HG03280 (cell line): ENCODE data around the gene S100PBP.

Experiments used
- ATAC-seq: cut with Tn5 transposase; IDR thresholded peaks from one replicate; pipeline ENCODE4 v1.9.1; 2021; ENCODE audit warnings: mild to moderate bottlenecking, moderate library complexity; ENCODE audit not compliant: unreplicated experiment

Gene S100PBP

DNA sequence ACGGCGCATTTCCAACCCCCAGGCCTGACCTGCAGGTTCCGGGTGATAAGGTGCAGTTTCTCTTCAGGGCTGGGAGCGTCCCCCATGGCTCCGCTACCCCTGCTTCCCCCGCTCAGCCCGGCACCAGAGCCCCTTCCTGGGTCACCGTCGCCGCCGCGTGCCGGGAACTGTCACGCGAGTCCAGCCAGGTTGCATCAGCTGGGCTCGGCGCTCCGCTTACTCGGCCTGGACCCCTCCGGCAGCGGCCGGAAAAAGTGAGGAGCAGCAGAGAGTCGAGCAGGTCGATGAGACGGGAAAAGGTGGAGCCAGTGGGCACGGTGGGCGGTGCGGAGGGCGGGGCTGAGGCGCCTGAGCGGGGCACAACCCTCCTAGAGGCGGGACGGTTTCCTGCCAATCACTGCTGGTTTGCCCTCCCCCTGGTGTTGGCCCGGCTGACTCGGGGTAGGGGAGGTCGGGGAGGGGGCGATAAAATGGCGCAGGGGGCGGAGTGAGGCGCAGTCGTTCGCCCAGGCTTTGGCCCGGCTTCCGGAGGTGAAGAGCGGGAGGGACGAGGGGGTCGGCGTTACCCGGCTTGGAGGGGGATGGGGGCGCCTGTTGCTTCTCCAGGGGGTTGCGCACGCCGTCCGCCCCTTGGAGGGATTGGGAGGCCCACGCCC is at the start of gene S100PBP, which contains the start of gene YARS1:
S100PBP (plus strand) TSS at position 495 of the 656 bp plus-strand sequence. CDS start 8,447 bp downstream, outside the sequence.
YARS1 (minus strand) TSS at position 200 of the 656 bp plus-strand sequence; CDS start at position 86, 114 bp downstream.
- peak; percentile 90 for ATAC-seq

DNA sequence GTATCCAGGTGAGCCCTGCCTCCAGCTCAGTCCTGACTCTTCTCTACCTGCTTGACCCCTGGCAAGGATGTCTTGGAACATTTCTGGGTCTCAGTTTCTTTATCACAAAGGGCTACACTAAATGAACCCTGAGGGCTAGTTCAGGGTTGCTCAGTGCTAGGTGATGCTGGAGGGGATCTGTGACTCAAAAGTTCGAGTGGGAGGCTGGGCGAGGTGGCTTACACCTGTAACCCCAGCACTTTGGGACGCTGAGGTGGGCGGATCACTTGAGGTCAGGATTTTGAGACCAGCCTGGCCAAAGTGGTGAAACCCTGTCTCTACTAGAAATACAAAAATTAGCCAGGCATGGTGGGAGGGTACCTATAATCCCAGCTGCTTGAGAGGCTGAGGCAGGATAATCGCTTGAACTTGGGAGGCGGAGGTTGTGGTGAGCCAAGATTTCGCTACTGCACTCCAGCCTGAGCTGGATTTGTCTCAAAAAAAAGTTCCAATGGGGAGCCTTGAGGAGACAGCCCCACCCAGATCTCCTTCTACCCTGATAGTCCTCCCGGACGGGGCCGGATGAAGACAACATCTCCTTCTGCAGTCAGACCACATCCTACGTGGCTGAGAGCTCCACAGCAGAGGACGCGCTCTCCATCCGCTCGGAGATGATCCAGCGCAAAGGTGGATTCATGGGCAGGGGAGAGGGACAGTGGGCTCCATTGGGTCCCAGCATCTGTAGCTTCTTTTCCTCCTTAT is 49.2 kb upstream of the S100PBP start:
- ATAC-seq = no peak

DNA sequence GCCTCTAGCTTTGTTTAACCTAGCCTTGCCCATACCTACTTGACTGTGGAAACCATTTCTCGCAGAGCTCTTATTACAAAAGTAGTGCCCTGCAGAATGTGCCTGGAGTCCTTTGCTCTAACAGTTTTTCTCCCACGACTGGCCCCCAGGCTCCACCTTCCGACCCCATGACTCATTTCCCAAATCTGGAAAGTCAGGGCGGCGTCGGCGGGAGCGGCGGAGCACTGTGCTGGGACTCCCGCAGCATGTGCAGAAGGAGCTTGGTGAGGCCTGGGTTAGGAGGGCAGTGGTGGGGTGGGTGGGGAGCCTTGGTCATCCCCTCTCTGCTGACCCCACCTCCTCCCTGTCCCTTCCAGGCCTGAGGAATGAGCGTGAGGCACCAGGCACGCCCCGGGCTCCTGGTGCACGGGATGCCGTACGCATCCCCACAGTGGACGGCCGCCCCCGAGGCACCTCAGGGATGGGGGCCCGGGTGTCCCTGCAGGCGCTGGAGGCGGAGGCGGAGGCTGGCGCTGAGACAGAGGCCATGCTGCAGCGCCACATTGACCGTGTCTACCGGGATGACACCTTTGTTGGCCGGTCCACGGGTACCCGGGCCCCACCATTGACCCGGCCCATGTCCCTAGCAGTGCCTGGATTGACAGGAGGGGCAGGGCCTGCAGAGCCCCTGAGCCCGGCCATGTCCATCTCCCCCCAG is 47.8 kb upstream of the S100PBP start:
- ATAC-seq = no peak

DNA sequence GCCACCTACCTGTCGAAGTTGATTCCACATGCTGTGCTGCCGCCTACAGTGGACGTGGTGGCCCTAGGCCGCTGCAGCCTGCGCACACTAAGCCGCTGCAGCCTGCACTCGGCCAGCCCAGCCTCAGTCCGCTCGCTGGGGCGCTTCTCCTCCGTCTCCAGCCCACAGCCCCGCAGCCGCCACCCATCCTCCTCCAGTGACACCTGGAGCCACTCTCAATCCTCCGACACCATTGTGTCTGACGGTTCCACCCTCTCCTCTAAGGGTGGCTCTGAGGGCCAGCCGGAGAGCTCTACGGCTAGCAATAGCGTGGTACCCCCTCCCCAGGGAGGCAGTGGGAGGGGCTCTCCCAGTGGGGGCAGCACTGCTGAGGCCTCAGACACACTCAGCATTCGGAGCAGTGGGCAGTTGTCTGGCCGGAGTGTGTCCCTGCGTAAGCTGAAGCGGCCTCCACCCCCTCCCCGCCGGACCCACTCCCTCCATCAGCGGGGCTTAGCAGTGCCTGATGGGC is 47.2 kb upstream of the S100PBP start:
- ATAC-seq = no peak

DNA sequence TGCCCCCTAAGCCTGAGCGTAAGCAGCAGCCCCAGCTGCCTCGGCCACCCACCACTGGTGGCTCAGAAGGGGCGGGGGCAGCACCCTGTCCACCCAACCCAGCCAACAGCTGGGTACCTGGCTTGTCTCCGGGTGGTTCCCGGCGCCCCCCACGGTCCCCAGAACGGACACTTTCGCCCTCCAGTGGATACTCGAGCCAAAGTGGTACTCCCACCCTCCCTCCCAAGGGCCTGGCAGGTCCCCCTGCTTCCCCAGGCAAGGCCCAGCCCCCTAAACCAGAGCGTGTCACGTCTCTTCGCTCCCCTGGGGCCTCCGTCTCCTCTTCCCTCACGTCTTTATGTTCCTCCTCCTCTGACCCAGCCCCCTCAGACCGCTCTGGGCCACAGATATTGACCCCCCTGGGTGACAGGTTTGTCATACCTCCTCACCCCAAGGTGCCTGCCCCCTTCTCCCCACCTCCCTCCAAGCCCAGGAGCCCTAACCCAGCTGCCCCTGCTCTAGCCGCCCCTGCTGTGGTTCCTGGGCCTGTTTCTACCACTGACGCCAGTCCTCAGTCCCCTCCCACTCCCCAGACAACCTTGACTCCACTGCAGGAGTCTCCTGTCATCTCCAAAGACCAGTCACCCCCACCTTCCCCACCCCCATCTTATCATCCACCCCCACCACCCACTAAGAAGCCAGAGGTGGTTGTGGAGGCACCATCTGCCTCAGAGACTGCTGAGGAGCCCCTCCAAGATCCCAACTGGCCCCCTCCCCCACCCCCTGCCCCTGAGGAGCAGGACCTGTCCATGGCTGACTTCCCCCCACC is 46.5 kb upstream of the S100PBP start:
- ATAC-seq = no peak

DNA sequence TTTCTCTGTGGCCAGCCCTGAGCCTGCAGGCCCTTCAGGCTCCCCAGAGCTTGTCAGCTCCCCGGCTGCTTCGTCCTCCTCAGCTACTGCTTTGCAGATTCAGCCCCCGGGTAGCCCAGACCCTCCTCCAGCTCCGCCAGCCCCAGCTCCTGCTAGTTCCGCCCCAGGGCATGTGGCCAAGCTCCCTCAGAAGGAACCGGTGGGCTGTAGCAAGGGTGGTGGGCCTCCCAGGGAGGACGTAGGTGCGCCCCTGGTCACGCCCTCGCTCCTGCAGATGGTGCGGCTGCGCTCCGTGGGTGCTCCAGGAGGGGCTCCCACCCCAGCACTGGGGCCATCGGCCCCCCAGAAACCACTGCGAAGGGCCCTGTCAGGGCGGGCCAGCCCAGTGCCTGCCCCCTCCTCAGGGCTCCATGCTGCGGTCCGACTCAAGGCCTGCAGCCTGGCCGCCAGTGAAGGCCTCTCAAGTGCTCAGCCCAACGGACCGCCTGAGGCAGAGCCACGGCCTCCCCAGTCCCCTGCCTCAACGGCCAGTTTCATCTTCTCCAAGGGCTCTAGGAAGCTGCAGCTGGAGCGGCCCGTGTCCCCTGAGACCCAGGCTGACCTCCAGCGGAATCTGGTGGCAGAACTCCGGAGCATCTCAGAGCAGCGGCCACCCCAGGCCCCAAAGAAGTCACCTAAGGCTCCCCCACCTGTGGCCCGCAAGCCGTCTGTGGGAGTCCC is 45.7 kb upstream of the S100PBP start:
- no peak for ATAC-seq

DNA sequence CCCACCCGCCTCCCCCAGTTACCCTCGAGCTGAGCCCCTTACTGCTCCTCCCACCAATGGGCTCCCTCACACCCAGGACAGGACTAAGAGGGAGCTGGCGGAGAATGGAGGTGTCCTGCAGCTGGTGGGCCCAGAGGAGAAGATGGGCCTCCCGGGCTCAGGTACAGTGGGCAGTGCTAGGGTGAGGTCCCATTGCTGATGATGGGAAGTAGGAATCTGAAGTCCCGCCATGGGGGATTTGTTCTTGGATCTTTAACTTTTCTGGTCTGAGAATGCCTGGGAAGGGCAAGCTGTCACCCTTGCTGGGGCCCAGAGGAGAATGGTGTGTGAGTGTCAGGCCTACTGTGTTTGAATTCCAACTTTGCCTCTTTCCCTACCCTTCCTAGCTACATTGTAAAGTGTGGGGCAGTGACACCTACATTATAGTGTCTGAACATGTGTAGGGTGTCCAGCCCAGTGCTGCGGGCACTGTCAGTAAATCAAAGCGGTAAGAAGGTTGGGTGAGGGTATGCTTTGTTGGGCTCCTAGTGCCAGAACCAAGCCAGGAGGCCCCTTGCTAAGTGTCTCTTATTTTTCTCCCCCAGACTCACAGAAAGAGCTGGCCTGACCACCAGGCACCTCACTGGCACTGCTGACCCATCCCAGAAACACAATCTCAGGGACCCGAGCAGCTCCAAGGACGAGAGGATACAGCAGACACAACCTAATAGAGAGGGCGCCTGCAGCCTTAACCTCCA is 45.0 kb upstream of the S100PBP start:
- ATAC-seq = no peak

DNA sequence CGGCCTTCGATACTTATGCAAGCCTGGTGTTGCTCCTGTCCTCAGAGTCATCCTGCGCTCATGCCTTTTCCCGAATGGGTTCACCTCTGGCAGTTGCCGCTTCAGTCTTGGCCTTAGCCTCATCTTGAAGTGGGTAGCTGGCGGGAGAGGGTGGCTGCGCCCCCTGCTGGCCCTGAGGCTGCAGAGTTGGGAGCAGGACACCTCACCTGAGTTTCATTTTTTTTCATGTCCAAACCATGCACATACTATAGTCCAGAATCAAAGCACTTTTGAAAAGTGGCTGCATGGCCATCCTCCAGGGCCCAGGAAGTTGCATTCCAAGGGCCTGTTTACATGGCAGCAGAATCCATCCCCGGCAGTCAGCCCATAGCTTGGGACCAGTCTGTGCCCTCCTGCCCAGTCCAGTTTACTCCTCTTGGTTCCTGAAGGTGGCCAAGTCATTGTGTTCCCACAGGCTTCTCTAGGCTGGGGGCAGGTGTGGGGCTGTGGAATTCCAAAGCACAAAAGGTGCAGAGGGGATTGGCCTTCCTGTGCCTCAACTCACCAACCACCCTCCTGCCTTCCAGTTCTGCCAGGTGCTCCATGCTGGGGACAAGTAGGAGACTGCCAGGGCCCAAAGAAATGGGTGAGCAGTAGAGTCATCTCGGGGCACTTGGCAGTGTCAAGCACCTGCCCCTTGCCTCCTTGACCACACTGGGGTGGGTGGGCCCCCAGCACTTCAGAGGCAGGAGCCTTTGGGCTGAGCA is 44.3 kb upstream of the S100PBP start:
- no peak for ATAC-seq

DNA sequence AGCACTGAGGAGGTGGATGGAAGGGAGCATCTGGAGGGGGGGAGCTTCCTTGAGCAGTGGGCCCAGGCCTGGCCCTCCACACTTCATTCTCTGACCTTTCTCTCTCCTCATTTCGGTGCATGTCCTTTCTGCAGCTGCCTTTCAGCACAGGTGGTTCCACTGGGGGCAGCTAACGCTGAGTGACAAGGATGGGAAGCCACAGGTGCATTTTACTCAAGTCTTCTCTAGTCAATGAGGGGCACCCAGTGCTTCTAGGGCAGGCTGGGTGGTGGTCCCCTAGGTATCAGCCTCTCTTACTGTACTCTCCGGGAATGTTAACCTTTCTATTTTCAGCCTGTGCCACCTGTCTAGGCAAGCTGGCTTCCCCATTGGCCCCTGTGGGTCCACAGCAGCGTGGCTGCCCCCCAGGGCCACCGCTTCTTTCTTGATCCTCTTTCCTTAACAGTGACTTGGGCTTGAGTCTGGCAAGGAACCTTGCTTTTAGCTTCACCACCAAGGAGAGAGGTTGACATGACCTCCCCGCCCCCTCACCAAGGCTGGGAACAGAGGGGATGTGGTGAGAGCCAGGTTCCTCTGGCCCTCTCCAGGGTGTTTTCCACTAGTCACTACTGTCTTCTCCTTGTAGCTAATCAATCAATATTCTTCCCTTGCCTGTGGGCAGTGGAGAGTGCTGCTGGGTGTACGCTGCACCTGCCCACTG is 43.5 kb upstream of the S100PBP start:
- ATAC-seq = no peak

DNA sequence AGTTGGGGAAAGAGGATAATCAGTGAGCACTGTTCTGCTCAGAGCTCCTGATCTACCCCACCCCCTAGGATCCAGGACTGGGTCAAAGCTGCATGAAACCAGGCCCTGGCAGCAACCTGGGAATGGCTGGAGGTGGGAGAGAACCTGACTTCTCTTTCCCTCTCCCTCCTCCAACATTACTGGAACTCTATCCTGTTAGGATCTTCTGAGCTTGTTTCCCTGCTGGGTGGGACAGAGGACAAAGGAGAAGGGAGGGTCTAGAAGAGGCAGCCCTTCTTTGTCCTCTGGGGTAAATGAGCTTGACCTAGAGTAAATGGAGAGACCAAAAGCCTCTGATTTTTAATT is 43.0 kb upstream of the S100PBP start:
- ATAC-seq = no peak

DNA sequence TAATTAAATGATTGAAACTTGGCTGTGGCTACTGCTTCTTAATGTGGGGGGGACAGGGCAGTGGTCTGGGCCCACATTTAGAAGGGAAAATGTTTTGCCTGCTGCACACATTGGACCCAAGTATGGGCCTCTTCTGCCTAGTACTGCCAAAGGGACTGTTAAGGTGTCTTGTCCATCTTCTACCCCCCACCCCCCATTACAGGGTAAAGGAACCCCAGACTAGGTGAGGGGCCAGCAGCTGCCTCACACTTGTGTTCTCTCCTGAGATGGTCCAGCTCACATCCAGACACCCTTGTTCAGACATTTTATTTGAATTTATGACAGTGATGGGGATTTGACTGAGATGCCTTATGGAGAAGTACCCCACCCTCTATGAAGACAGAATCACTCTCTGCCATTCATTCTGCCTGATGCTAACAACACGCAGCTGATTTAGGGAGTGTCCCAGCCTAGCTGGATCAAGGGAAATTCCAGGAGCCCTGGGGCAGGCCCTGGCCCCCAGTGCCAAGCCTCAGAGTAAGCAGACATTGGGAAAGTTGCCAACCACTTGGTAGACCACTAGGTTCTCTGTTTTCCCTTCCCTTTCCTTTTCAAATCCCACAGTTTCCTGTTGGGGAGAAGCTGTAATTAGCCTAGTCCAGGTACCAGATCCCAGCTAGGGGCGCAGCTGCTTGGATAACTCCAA is 42.4 kb upstream of the S100PBP start:
- no peak for ATAC-seq

DNA sequence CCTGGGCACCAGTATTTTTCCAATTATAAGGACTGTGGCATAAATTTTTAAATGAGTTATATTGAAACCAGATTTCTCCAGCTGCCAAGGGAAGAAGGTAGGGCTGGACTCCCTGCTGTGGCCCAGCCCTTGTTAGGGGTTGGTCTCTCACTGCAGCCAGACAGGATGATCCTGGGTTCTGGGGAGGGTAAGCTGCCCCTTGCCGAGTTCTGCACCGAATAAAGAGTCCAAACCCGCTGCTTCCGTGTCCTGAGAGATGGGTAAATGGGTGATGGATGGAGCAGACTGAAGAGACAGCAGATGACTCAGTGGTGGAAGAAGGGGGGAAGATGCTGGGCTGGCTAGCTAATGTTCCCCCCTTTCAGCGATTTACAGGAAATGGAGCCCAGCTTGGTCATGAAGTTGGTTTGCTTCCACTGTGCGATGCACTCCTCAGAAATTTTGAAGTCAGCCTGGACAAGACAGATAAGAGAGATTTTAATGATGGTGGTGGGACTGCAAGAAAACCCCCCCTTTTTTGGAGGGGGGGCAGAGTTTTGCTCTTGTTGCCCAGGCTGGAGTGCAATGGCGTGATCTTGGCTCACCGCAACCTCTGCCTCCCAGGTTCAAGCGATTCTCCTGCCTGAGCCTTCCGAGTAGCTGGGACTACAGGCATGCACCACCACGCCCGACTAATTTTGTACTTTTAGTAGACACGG is 41.7 kb upstream of the S100PBP start:
- ATAC-seq = no peak

DNA sequence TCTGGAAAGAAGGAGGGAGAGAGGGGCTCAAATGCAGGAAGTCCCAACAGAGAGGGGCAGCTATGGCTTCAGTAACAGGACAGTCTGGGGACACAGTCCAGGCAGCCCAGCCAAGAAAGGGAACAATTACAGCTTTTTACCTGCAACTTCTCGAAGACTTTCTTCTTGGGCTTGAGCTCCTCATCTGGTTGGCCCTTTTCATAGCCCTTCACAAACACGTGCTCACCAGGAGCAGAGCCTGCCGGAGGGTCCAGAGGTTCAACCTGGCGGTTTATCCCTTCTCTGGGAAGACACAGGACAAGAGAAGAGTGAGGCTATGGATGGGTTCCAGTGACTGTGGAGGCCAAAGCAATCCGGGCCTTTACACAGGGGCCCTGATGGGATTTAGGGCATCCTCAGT is 38.2 kb upstream of the S100PBP start:
- no peak for ATAC-seq

DNA sequence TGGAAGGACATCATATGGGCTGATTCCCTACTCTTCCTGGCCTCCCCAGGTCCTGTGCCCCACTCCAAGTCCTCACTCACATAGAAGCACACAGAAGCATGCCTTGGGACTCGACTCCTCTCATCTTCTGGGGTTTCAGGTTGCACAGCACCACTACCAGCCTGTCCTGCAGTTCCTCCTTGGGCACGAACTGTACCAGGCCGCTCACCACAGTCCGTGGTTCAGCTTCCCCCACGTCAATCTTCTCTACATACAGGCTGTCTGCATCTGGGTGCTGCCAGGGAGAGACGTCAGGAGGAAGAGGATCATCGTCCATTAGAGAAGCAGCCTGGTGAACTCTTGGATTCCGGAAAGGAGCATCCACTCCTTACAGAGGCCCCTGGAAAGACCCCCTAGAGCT is 37.4 kb upstream of the S100PBP start:
- ATAC-seq = no peak

DNA sequence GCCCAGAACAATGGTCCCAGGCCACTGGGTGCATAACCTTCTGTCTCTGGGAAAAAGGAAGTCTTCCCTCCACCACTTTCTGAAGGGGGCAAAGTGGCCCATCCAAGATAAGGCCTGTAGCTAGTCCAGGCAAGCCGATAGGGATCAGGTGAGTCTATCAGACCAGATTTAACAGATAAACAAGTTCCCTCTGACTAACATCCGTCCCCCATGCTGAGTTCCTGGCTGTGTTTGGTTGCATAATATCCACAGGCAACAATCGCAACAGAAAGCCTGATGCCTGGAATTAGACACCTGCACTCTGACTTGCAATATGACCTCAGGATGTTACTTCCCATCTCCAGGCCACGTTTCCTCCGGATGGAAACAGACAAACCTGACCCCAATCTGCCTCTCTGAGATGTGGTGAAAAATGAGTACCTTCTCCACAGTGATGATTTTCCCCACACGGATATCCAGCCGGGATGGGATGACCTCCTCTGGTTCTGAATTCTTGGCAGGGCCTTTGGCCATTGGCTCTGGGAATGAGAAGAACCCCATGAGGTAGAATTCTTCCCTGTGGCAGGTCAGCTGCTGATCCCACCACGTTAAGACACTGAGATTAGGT is 36.7 kb upstream of the S100PBP start:
- ATAC-seq = no peak

DNA sequence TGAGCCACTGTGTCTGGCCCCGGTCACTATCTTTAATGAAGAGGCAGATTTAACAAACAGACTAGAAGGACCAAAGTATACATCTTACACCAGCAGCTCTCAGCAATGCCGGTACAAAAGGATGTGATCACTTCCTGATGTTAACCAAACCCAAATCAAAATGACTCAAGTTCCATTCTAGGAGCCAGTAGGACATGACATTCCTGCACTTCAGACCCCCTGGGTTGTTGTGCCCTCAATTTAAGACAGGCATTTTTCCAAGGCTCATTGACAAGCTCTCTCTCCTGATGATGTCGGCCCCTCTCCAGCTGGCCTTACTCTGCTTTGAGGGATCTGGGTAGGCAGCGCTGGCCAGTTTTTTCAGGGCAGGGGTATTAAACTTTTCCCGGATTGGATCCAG is 35.4 kb upstream of the S100PBP start:
- ATAC-seq = no peak

DNA sequence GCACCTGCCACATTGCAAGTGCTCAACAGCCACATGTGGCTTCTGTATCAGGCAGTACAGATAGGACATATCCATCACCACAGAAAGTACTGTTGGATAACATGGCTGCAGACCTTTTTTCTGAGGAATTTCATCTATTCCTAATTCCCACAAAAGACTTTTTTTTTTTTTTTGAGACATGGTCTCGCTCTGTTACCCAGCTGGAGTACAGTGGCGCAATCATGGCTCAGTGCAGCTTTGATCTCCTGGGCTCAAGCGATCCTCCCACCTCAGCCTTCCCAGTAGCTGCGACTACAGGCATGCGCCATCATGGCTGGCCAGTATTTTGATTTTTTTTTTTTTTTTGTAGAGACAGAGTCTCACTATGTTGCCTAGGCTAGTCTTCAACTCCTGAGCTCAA is 33.6 kb upstream of the S100PBP start:
- no peak for ATAC-seq
